Measurements from ENCODE around the gene TESK2.
"Not testable (repeated sequence)": the region's sequence is repeated elsewhere in the genome, so short reads cannot be mapped to it uniquely, and the experiment has no call there.

Gene TESK2

GRCh38 chr1:45467353-45467752 is 23.6 kb downstream of the TESK2 start:
- DNase-seq (ENCODE audit: low read depth): not testable (repeated sequence)

DNA sequence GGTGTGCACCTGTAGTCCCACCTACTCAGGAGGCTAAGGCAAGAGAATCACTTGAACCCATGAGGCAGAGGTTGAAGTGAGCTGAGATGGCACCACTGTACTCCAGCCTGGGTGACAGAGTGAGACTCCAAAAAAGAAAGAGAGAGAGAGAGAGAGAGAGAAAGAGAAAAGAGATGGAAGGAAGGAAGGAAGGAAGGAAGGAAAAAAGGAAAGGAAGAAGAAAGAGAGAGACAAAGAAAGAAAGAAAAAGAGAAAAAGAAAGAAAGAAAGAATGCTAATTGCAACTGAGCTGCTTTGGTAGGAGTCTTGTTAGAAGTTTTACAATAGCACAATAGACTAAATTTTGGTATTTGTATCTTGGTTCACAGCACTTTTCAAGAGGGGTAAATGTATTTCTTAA is 25.7 kb downstream of the TESK2 start:
- DNase-seq (ENCODE audit: low read depth): no peak

DNA sequence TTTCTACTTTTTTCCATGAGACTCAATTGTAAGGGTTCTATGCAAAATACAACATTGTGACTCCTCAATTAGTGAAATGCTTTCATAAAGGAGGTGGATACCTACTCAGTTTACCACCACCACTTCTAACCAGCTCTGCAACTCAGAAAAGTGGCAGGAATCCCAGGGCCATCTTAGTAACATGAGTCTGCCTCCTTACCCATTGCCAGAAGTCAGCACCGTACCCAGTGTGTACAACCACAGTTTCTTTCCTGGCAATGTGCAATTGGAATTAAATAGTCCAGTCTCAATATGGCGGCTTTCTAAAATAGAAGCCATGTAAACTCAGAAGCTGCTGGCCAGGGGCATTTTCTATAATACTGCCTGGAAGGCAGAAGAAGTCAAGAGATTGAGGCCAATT is 32.1 kb downstream of the TESK2 start:
- DNase-seq (ENCODE audit: low read depth): no peak

- DNase-seq (ENCODE audit: low read depth): no peak
Observed at GRCh38 chr1:45456531-45456930, 34.4 kb downstream of the TESK2 start.

DNA sequence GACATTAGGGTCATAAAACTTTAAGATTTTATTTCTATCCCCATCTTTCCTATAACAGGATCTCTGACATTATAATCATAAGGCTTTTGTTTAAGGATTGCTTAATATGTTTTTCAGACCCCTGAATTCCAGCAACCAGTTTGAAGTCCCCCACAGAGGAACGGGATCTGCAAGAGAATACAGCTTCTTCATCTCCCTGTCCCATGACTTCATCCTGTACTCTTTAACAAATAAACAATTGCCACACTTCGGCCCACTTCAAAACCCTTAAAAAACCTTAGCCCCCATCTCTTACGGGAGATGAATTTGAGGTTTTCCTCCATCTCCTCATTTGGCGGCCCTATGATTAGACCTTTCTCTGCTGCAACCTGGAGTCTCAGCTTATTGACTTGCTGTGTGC is 35.8 kb downstream of the TESK2 start:
- DNase-seq (ENCODE audit: low read depth): no peak

DNA sequence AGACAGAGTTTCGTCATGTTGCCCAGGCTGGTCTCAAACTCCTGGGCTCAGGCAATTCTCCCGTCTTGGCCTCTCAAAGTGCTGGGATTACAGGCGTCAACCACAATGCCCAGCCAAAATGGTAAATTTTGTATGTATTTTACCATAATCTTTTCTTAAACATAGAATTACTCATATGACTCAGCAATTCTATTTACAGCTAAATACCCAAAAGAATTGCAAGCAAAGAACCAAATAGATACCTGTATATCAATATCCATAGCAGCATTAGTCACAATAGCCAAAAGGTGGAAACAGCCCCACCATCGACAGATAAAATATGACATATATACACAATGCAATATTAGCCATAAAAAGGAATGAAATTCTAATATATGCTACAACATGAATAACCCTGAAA is 36.5 kb downstream of the TESK2 start:
- DNase-seq (ENCODE audit: low read depth): no peak

DNA sequence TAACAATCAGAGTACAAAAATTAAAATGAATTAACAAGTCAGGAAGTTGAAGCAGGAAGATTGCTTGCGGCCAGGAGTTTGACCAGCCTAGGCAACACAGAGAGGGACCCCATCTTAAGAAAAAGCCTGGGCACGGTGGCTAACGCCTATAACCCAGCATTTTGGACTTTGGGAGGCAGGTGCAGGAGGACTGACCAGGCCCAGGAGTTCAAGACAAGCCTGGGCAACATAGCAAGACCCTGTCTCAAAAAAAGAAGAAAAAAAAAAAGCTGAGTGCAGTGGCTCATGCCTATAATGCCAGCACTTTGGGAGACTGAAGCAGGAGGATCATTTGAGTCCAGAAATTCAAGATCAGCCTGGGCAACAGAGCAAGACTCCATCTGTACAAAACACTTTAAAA is 38.5 kb downstream of the TESK2 start:
- DNase-seq (ENCODE audit: low read depth): no peak

GRCh38 chr1:45448357-45448756 is 42.6 kb downstream of the TESK2 start:
- DNase-seq (ENCODE audit: low read depth): no peak

GRCh38 chr1:45446950-45447672 is 43.9 kb downstream of the TESK2 start:
- DNase-seq (ENCODE audit: low read depth): no peak

- DNase-seq (ENCODE audit: low read depth): no peak
Observed at GRCh38 chr1:45446530-45446929, 44.4 kb downstream of the TESK2 start.

GRCh38 chr1:45444609-45445131 is 46.3 kb downstream of the TESK2 start:
- no peak for DNase-seq (ENCODE audit: low read depth)

DNA sequence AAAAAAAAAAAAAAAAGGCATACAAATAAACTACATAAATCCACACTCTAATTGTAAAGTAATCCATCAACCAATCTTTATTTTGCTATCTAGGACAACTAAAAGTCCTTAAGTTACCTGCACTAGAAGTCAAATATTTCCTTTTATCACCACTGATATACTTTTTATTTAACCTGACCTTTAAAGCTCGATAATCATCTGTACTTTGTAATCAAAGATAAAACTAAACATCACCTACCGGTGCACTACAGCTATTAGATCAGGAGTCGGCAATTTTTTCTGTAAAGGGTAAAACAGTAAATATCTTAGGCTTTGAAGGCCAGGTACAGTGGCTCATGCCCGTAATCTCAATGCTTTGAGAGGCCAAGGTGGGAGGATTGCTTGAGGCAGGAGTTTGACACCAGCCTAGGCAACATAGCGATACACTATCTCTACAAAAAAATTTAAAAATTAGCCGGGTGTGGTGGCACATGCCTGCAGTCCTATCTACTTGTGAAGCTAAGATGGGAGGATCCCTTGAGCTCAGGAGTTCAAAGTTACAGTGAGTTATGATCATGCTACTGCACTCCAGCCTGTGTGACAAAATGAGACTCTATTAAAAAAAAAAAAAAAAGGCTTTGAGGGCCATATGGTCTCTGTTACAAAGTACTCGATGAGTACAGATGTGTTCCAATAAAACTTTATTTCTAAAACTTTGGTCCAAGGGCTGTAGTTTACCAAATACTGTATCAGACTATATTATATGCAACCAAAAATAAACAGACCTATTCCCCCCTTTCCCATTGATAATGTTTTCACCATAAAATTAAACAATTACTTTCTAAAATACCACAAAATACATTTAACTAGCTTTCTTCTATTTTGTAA is 47.1 kb downstream of the TESK2 start:
- DNase-seq (ENCODE audit: low read depth): no peak

- DNase-seq (ENCODE audit: low read depth): no peak
Observed at GRCh38 chr1:45442272-45442671, 48.7 kb downstream of the TESK2 start.

DNA sequence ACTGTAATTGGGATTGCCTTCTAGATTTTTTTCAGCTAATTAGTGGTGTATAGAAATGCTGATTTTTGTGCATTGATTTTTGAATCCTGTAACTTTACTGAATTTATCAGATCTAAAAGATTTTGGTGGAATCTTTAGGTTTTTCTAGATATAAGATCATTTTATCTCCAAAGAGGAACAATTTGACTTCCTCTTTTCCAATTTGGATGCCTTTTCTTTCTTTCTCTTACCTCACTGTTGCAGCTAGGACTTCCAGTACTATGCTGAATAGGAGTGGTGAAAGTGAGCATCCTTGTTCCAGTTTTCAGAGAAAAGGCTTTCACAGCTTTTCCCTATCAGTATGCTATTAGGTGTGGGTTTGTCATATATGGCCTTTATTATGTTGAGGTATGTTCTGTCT is 53.6 kb downstream of the TESK2 start:
- DNase-seq (ENCODE audit: low read depth): no peak

- DNase-seq (ENCODE audit: low read depth): no peak
Observed at GRCh38 chr1:45430490-45430889, 60.5 kb downstream of the TESK2 start.

DNA sequence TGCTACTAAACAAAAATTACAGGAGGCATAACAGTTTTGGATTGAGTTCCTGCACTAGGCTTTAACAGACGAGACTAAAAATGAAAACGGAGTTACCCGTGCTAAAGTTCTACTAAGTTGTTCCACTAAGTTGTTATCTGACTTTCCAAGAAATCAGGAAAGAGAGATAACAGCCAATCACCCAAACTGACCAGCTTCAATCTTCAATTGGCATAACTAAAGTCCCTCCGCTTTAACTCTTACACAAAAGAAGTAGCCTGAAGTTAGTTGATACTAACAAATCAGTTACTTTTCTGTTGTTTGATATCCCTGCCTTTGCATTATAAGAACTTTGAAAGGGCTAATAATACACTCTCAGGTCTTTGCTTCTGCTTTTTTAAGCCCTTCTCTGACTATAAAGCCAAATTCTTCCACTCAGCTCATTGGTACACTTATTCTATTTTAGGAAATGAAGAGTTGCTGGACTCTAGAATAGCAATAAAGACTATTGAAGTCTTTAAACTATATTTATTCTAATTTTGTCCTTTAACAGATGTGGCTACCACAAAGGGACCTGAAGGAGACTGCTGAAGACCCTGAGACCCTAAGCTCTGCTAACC is 61.3 kb downstream of the TESK2 start:
- no peak for DNase-seq (ENCODE audit: low read depth)

GRCh38 chr1:45423906-45424678 is 66.9 kb downstream of the TESK2 start:
- no peak for DNase-seq (ENCODE audit: low read depth)

DNA sequence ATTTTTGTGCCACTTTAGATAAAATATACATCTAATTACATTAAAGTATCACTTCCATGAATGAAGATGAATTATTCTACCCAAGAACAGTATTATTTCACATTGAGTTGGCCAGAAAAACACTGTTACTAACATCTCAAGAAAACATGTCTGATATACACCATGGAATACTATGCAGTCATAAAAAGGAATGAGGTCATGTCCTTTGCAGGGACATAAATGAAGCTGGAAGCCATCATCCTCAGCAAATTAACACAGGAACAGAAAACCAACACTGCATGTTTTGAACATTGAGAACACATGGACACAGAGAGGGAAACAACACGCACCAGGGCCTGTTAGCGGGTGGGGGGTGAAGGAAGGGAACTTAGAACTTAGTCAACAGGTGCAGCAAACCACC is 69.0 kb downstream of the TESK2 start:
- DNase-seq (ENCODE audit: low read depth): no peak

DNA sequence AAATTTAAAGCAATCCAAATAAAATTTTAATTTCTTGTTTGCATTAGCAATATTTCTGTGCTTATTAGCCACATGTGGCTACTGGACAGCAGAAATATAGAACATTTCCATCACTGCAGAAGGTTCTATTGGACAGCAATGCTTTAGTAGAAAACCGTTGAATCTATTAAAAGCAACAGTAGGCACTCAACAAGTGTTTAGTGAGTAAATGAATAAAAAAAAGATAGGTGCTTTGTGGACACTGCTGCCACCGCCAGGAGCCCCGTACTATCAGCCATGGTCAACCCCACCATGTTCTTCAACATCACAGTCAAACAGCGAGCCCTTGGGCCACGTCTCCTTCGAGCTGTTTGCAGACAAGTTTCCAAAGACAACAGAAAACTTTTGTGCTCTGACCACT is 76.2 kb downstream of the TESK2 start:
- DNase-seq (ENCODE audit: low read depth): no peak

- DNase-seq (ENCODE audit: low read depth): no peak
Observed at GRCh38 chr1:45412899-45413298, 78.1 kb downstream of the TESK2 start.

GRCh38 chr1:45411510-45411899 is 79.5 kb downstream of the TESK2 start:
- DNase-seq (ENCODE audit: low read depth): no peak

DNA sequence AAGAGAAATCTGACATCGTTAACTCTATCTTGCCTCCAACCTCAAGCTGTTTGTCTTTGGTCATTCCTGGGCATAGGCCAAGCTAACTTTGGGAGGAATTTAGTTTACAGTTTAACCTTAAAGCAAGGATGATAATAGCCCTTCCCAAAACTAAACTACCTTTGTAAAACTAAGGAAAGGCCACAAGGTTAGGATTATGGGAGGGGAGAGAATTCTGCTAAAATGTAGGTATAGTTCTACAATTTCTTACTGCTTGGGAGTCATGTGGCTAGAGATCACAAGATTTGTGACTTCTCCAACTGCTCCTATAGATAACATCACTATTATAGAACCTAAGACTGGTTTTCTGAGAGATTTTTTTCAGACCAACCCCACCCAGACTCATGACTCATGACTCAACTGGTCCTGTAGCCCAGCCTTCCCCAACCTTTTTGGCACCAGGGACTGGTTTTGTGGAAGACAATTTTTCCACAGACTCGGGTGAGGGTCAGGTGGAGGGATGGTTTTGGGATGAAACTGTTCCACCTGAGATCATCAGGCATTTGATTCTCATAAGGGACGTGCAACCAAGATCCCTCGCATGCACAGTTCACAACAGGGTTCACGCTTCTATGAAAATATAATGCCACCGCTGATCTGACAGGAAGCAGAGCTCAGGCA is 80.0 kb downstream of the TESK2 start:
- DNase-seq (ENCODE audit: low read depth): no peak
